CD14-positive monocyte (primary cell): Measurements from ENCODE around the gene DYNC2H1. TPM values are rescaled to one million over a fixed set of nuclear protein-coding genes. Genes with fewer than 3 reads are reported as not detected.

ENCODE experiments used
- DNase-seq, 3 donors: peaks; one replicate each; pipeline ENCODE4 v3.0.0-alpha.2; 2011 to 2022
- H2AFZ ChIP-seq: 2 replicates; pipeline ENCODE4 v1.6.0; 2012; ENCODE audit warnings: mild to moderate bottlenecking, low read depth, low read length, inconsistent platforms; ENCODE audit not compliant: insufficient read depth, poor library complexity, severe bottlenecking
- H3K27ac ChIP-seq, 2 donors: 1 replicate in 1 of 2; 2 replicates in 1 of 2; pipeline ENCODE4 v1.5.1; 2012 to 2013; ENCODE audit warnings: low read length in 2 of 2, control low read depth in 1 of 2, inconsistent platforms in 1 of 2, low read depth in 1 of 2, mild to moderate bottlenecking in 1 of 2
- H3K27me3 ChIP-seq, 2 donors: one replicate each; pipeline versions ENCODE4 v1.6.0 to v1.6.1; 2011 to 2013; ENCODE audit warnings: low read length in 2 of 2; ENCODE audit not compliant: control insufficient read depth in 2 of 2, insufficient read depth in 2 of 2
- H3K36me3 ChIP-seq, 2 donors: replicated peaks in 1 of 2; 1 replicate in 1 of 2; 2 replicates in 1 of 2; pipeline versions ENCODE4 v1.5.1 to v1.6.1; 2012 to 2013; ENCODE audit warnings: low read length in 2 of 2, control low read depth in 1 of 2, inconsistent platforms in 1 of 2, mild to moderate bottlenecking in 1 of 2; ENCODE audit not compliant: insufficient read depth in 2 of 2, control insufficient read depth in 1 of 2
- H3K4me1 ChIP-seq, 2 donors: 1 replicate in 1 of 2; 2 replicates in 1 of 2; pipeline versions ENCODE4 v1.5.1 to v1.6.1; 2012 to 2013; ENCODE audit warnings: low read length in 2 of 2, control low read depth in 1 of 2, inconsistent platforms in 1 of 2, mild to moderate bottlenecking in 1 of 2, moderate library complexity in 1 of 2; ENCODE audit not compliant: insufficient read depth in 2 of 2, control insufficient read depth in 1 of 2
- H3K4me2 ChIP-seq: replicated peaks from 2 replicates; pipeline ENCODE3; 2012; ENCODE audit warnings: low read length, moderate library complexity, mild to moderate bottlenecking; ENCODE audit not compliant: poor library complexity, severe bottlenecking; ENCODE audit errors: extremely low read depth
- H3K4me3 ChIP-seq, 3 experiments: fragments of 200-600 bp in 1 of 3; sonication (generic) in 1 of 3; replicated peaks in 1 of 3; 1 replicate in 2 of 3; 2 replicates in 1 of 3; pipeline ENCODE4 v1.5.1; 2011 to 2013; ENCODE audit warnings: low read length in 3 of 3, mild to moderate bottlenecking in 3 of 3, control low read depth in 2 of 3, low read depth in 2 of 3, inconsistent platforms in 1 of 3, moderate library complexity in 1 of 3
- H3K79me2 ChIP-seq: 2 replicates; pipeline ENCODE4 v1.6.0; 2012; ENCODE audit warnings: mild to moderate bottlenecking, control low read depth, inconsistent platforms, low read length, moderate library complexity; ENCODE audit not compliant: insufficient read depth
- H3K9ac ChIP-seq: 2 replicates; pipeline ENCODE4 v1.6.0; 2017; ENCODE audit warnings: low read length, mild to moderate bottlenecking; ENCODE audit not compliant: insufficient read depth, poor library complexity, severe bottlenecking
- H3K9me3 ChIP-seq, 2 donors: replicated peaks in 1 of 2; 1 replicate in 1 of 2; 2 replicates in 1 of 2; pipeline versions ENCODE4 v1.5.1 to v1.6.1; 2012 to 2013; ENCODE audit warnings: low read length in 2 of 2, control low read depth in 1 of 2; ENCODE audit not compliant: control insufficient read depth in 1 of 2, insufficient read depth in 1 of 2
- H4K20me1 ChIP-seq: 2 replicates; pipeline ENCODE4 v1.6.0; 2012; ENCODE audit warnings: mild to moderate bottlenecking, low read length, control low read depth, moderate library complexity; ENCODE audit not compliant: insufficient read depth
- H3K27ac Mint-ChIP-seq, 7 donors: one replicate each; pipeline ENCODE4 v1.8.0; 2020; ENCODE audit warnings: mild to moderate bottlenecking in 7 of 7, mixed read lengths in 7 of 7, moderate library complexity in 6 of 7, inconsistent platforms in 2 of 7
- H3K27me3 Mint-ChIP-seq, 3 donors: one replicate each; pipeline ENCODE4 v1.8.0; 2021 to 2022; ENCODE audit warnings: low read depth in 3 of 3, mild to moderate bottlenecking in 3 of 3, mixed read lengths in 3 of 3, moderate library complexity in 3 of 3, inconsistent platforms in 1 of 3
- H3K36me3 Mint-ChIP-seq, 2 donors: one replicate each; pipeline ENCODE4 v1.8.0; 2020; ENCODE audit warnings: mixed read lengths in 2 of 2, inconsistent platforms in 1 of 2, mild to moderate bottlenecking in 1 of 2
- H3K4me1 Mint-ChIP-seq: one replicate; pipeline ENCODE4 v1.8.0; 2020; ENCODE audit warnings: mild to moderate bottlenecking, mixed read lengths
- H3K4me3 Mint-ChIP-seq, 2 donors: one replicate each; pipeline ENCODE4 v1.8.0; 2020; ENCODE audit warnings: mild to moderate bottlenecking in 2 of 2, mixed read lengths in 2 of 2, moderate library complexity in 1 of 2
- H3K9me3 Mint-ChIP-seq, 7 donors: one replicate each; pipeline ENCODE4 v1.8.0; 2020 to 2022; ENCODE audit warnings: mixed read lengths in 7 of 7, mild to moderate bottlenecking in 6 of 7, moderate library complexity in 6 of 7, inconsistent platforms in 2 of 7
- CTCF ChIP-seq: fragments of 200-600 bp; IDR thresholded peaks from one replicate; pipeline ENCODE4 v1.8.0; 2022; ENCODE audit warnings: antibody characterized with exemption, mild to moderate bottlenecking
- WGBS: methylation state at CpG from one replicate; pipeline ENCODE4 v1.1.5; 2013; ENCODE audit warnings: missing lambda C conversion rate; ENCODE audit not compliant: insufficient coverage; 5-methylcytosine and 5-hydroxymethylcytosine counted together
- intact Hi-C, 2 donors: fragments of 100-400 bp; cut with micrococcal nuclease; formaldehyde crosslinking; loops; one replicate each; pipeline versions ENCODE4 v1.15.0 to v1.15.1; 2023
- polyA plus RNA-seq, 3 donors: library from polyadenylated mRNA; depleted of rRNA in 1 of 3; unstranded in 2 of 3; stranded (reverse) in 1 of 3; fragments of 300-500 nt in 2 of 3; fragments of >200 nt in 1 of 3; fragmentation: Illumina TruSeq in 2 of 3; gene quantifications; 1 replicate in 2 of 3; 2 replicates in 1 of 3; pipeline ENCODE4 v1.2.3, GENCODE V29; 2012 to 2021

The DYNC2H1 gene
- polyA plus RNA-seq, 3 donors, result 0.10 to 1.5 (median 0.36) TPM

GRCh38 chr11:103164093-103164796 lies 55.0 kb downstream of the DYNC2H1 start:
- no peak overlapping the region for H3K4me3 ChIP-seq
- no peak overlapping the region for H2AFZ ChIP-seq
- H3K27ac ChIP-seq, result no peak overlapping the region
- no peaks in the 10 kb centered on the region for H4K20me1 ChIP-seq
- no peak overlapping the region for H3K27ac Mint-ChIP-seq
- no peaks in the 10 kb centered on the region for H3K27me3 ChIP-seq
- H3K4me2 ChIP-seq, result no peak overlapping the region
- H3K36me3 ChIP-seq, result no peaks in the 10 kb centered on the region
- DNase-seq, result no peak
- H3K9me3 Mint-ChIP-seq, result no peaks in the 10 kb centered on the region
- H3K4me1 ChIP-seq, result no peaks in the 10 kb centered on the region
- no peaks in the 10 kb centered on the region for H3K9me3 ChIP-seq
- no peak overlapping the region for H3K9ac ChIP-seq
- no peak for TF ChIP-seq CTCF
- WGBS, result no CpG with 5 or more reads among the region's 2 CpGs
- H3K79me2 ChIP-seq, result no peaks in the 10 kb centered on the region
- no peak overlapping the region for H3K4me3 Mint-ChIP-seq
- H3K27me3 Mint-ChIP-seq, result no peaks in the 10 kb centered on the region
- intact Hi-C loops, result no loop called here
- no peaks in the 10 kb centered on the region for H3K4me1 Mint-ChIP-seq
- H3K36me3 Mint-ChIP-seq, result no peaks in the 10 kb centered on the region

DNA sequence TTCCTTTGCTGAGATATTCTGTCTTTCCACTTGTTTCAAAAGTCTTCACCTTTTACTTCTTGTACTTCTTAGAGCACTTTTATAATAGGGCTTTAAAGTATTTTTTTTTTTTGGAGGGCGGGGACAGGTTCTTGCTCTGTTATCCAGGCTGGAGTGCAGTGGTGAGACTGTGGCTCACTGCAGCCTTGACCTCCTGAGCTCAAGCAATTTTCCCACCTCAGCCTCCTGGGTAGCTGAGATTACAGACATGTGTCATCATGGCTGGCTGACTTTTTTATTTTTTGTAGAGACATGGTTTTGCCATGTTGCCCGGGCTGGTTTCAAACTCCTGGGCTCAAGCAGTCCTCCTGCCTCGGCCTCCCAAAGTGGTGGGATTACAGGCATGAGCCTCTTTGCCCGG lies 57.9 kb downstream of the DYNC2H1 start:
- Histone ChIP-seq H3K27me3 (no peaks in the 10 kb centered on the region), H3K79me2 (no peaks in the 10 kb centered on the region), H2AFZ (no peak overlapping the region), H3K27ac (no peak overlapping the region), H3K4me1 (no peaks in the 10 kb centered on the region), H3K9ac (no peak overlapping the region), H3K36me3 (no peaks in the 10 kb centered on the region), H3K4me2 (no peak overlapping the region), H3K9me3 (no peaks in the 10 kb centered on the region), H4K20me1 (no peaks in the 10 kb centered on the region), H3K4me3 (no peak overlapping the region)
- intact Hi-C loops, result no loop called here
- H3K4me3 Mint-ChIP-seq, result no peak overlapping the region
- DNase-seq, result no peak
- no peaks in the 10 kb centered on the region for H3K4me1 Mint-ChIP-seq
- peaks cover 0 to 2% (median 0%) of the 10 kb centered on the region in 3 donors for H3K27me3 Mint-ChIP-seq
- no peaks in the 10 kb centered on the region for H3K36me3 Mint-ChIP-seq
- H3K9me3 Mint-ChIP-seq, result no peaks in the 10 kb centered on the region
- no peak for TF ChIP-seq CTCF
- H3K27ac Mint-ChIP-seq, result no peak overlapping the region
- 80% methylated on average over 1 of the region's 4 CpGs for WGBS
